PC-3 (cell line): ENCODE results near the gene EXOC6. TPM values are rescaled to one million over a fixed set of nuclear protein-coding genes. Genes with fewer than 3 reads are reported as not detected.

Experiments used
- ATAC-seq: fragments of 200-7000 bp; cut with Tn5 transposase; 2 replicates; pipeline ENCODE4 v1.9.1; 2020; ENCODE audit warnings: mild to moderate bottlenecking, moderate library complexity
- BruUV-seq: library from RNA; stranded (reverse); fragments of 400-500 nt; replicated peaks from 2 replicates; lab custom pipeline; 2021; lab: Mats Ljungman, UMichigan
- CTCF ChIA-PET: fragments of 300-600 bp; sonication (Branson Sonifier 250); formaldehyde crosslinking; loops from one replicate; lab custom pipeline; 2022; ENCODE audit warnings: antibody characterized with exemption; lab: Charles Lee
- POLR2A ChIA-PET: fragments of 300-600 bp; sonication (Branson Sonifier 250); formaldehyde crosslinking; loops from one replicate; lab custom pipeline; 2022; ENCODE audit warnings: antibody characterized with exemption; ENCODE audit not compliant: unreplicated experiment; lab: Charles Lee
- DNase-seq: peaks from one replicate; pipeline ENCODE4 v3.0.0-alpha.2; 2015
- H2AFZ ChIP-seq: fragments of 300-600 bp; sonication (generic); 2 replicates; pipeline ENCODE4 v1.6.0; 2016; ENCODE audit warnings: antibody characterized with exemption, low read length
- H3F3A ChIP-seq: fragments of 300-600 bp; sonication (generic); one replicate; pipeline ENCODE4 v1.6.0; 2017; ENCODE audit warnings: antibody characterized with exemption, low read length, control low read depth, mild to moderate bottlenecking; ENCODE audit not compliant: unreplicated experiment
- H3K27ac ChIP-seq: fragments of 300-600 bp; sonication (generic); 2 replicates; pipeline ENCODE4 v1.5.1; 2016; ENCODE audit warnings: mild to moderate bottlenecking, low read length
- H3K27me3 ChIP-seq: fragments of 300-600 bp; sonication (generic); 2 replicates; pipeline ENCODE4 v1.6.1; 2016; ENCODE audit warnings: low read length, mixed read lengths
- H3K36me3 ChIP-seq: fragments of 300-600 bp; sonication (generic); 2 replicates; pipeline ENCODE4 v1.6.1; 2016; ENCODE audit warnings: low read depth, mixed run types, low read length, mixed read lengths
- H3K4me1 ChIP-seq: fragments of 300-600 bp; sonication (generic); 2 replicates; pipeline ENCODE4 v1.5.1; 2016; ENCODE audit warnings: low read length; ENCODE audit not compliant: insufficient read depth
- H3K4me2 ChIP-seq: fragments of 300-600 bp; sonication (generic); 2 replicates; pipeline ENCODE4 v1.6.0; 2016; ENCODE audit warnings: low read length
- H3K4me3 ChIP-seq: fragments of 300-600 bp; sonication (generic); 2 replicates; pipeline ENCODE4 v1.5.1; 2016; ENCODE audit warnings: mild to moderate bottlenecking, low read length, mixed read lengths
- H3K79me2 ChIP-seq: fragments of 300-600 bp; sonication (generic); 2 replicates; pipeline ENCODE4 v1.6.1; 2017; ENCODE audit warnings: low read length, mixed read lengths
- H3K9ac ChIP-seq: fragments of 300-600 bp; sonication (generic); 2 replicates; pipeline ENCODE4 v1.6.0; 2016; ENCODE audit warnings: mild to moderate bottlenecking, low read length
- H3K9me2 ChIP-seq: fragments of 300-600 bp; sonication (generic); replicated peaks from 2 replicates; pipeline ENCODE4 v1.6.1; 2016; ENCODE audit warnings: mixed run types, low read length, mixed read lengths
- H3K9me3 ChIP-seq: fragments of 300-600 bp; sonication (generic); 2 replicates; pipeline ENCODE4 v1.6.1; 2016; ENCODE audit warnings: low read length, mixed read lengths
- H4K20me1 ChIP-seq: fragments of 300-600 bp; sonication (generic); 2 replicates; pipeline ENCODE4 v1.6.1; 2016; ENCODE audit warnings: low read length, mixed read lengths
- CTCF ChIP-seq: fragments of 300-600 bp; sonication (generic); conservative IDR thresholded peaks from 2 replicates; pipeline ENCODE4 v1.5.1; 2017; ENCODE audit warnings: antibody characterized with exemption, low read depth, mild to moderate bottlenecking, low read length
- EZH2 ChIP-seq: fragments of 300-600 bp; sonication (generic); IDR thresholded peaks from one replicate; pipeline ENCODE4 v1.6.1; 2017; ENCODE audit warnings: antibody characterized with exemption, mild to moderate bottlenecking, low read length; ENCODE audit not compliant: unreplicated experiment
- EZH2phosphoT487 ChIP-seq: fragments of 300-600 bp; sonication (generic); IDR thresholded peaks from 2 replicates; pipeline ENCODE4 v1.6.1; 2018; ENCODE audit warnings: mild to moderate bottlenecking, antibody characterized with exemption, low read length, borderline replicate concordance
- intact Hi-C: fragments of 100-400 bp; cut with micrococcal nuclease; formaldehyde crosslinking; loops from 2 replicates; pipeline ENCODE4 v1.9.0; 2023
- total RNA-seq: library from RNA; depleted of rRNA; stranded (reverse); fragments of >200 nt; gene quantifications from 2 replicates; pipeline ENCODE4 v1.2.3, GENCODE V29; 2014

Gene EXOC6
- total RNA-seq, 1 experiment from 2014 or later = 5.7 TPM

- Histone ChIP-seq H3F3A (no peaks in the 10 kb centered on the region), H3K36me3 (no peaks in the 10 kb centered on the region), H3K9ac (no peak overlapping the region), H3K4me2 (no peak overlapping the region), H4K20me1 (no peaks in the 10 kb centered on the region), H2AFZ (no peak overlapping the region), H3K4me3 (no peak overlapping the region), H3K9me2 (no peaks in the 10 kb centered on the region), H3K79me2 (no peaks in the 10 kb centered on the region), H3K27me3 (no peaks in the 10 kb centered on the region), H3K27ac (no peak overlapping the region), H3K9me3 (no peaks in the 10 kb centered on the region), H3K4me1 (peaks cover 19% of the 10 kb centered on the region)
- TF ChIP-seq CTCF (no peak), EZH2phosphoT487 (no peak)
- DNase-seq (no peak), ATAC-seq (no peak)
- intact Hi-C loops = no loop called here
- POLR2A ChIA-PET = no interaction called here
- CTCF ChIA-PET = interaction anchor here (0.5 kb wide), 1 partner anchor 13 kb away, joined by 3 read pairs; no protein-coding TSS in a partner anchor
- BruUV-seq = no TSS peak
Measured at GRCh38 chr10:92970301-92971070, 122.2 kb downstream of the EXOC6 start.

- POLR2A ChIA-PET = no interaction called here
- H3K9ac ChIP-seq = 0 out of 2 replicates have a peak overlapping the region, but pooled peaks have one; percentile 10
- H3F3A ChIP-seq = no peaks in the 10 kb centered on the region
- no peaks in the 10 kb centered on the region for H3K79me2 ChIP-seq
- CTCF ChIA-PET = interaction anchor here (0.5 kb wide), 1 partner anchor 14 kb away, joined by 4 read pairs; no protein-coding TSS in a partner anchor
- no peaks in the 10 kb centered on the region for H3K9me3 ChIP-seq
- ATAC-seq (peak; percentile 97), DNase-seq (peak; percentile 79)
- H3K27me3 ChIP-seq = no peaks in the 10 kb centered on the region
- peak overlapping the region; percentile 54 for H3K4me2 ChIP-seq
- peaks cover 15% of the 10 kb centered on the region for H3K4me1 ChIP-seq
- peak overlapping the region; percentile 69 for H3K27ac ChIP-seq
- H3K9me2 ChIP-seq = no peaks in the 10 kb centered on the region
- H4K20me1 ChIP-seq = no peaks in the 10 kb centered on the region
- BruUV-seq = no TSS peak
- H3K36me3 ChIP-seq = no peaks in the 10 kb centered on the region
- H2AFZ ChIP-seq = peak overlapping the region; percentile 69
- intact Hi-C loops = no loop called here
- TF ChIP-seq EZH2 (no peak), CTCF (no peak), EZH2phosphoT487 (no peak)
- no peak overlapping the region for H3K4me3 ChIP-seq
Measured at GRCh38 chr10:92972066-92972870, 123.9 kb downstream of the EXOC6 start.
